ENCODE measurements around the gene LRRC18.

DNA sequence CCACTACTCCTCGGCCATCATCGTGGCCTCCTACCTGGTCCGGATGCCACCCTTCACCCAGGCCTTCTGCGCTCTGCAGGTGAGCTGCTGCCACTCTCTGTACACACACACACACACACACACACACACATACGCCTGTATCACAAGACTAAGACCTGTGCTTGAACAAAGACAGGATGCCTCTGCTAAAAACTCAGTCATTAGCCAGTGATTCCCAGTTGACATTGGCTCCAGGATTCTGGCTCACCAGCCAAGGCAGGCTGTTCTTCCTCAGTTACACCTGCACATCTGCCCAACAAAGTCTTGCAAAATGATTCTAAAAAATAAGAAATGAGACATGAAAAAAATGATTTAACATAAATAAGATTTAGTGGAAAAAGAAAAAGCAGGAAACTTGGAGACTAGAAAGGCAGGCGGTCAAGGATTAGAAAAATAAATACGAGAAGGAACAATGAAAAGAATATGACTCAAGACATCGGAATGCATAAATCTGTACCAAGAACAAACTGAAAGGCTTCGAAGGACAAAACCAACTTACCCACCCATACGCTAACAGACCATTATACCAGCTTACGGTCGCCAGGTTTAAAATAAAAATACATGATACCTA lies 7.4 kb upstream of the LRRC18 start:
- TF ChIP-seq, protein P1, sequence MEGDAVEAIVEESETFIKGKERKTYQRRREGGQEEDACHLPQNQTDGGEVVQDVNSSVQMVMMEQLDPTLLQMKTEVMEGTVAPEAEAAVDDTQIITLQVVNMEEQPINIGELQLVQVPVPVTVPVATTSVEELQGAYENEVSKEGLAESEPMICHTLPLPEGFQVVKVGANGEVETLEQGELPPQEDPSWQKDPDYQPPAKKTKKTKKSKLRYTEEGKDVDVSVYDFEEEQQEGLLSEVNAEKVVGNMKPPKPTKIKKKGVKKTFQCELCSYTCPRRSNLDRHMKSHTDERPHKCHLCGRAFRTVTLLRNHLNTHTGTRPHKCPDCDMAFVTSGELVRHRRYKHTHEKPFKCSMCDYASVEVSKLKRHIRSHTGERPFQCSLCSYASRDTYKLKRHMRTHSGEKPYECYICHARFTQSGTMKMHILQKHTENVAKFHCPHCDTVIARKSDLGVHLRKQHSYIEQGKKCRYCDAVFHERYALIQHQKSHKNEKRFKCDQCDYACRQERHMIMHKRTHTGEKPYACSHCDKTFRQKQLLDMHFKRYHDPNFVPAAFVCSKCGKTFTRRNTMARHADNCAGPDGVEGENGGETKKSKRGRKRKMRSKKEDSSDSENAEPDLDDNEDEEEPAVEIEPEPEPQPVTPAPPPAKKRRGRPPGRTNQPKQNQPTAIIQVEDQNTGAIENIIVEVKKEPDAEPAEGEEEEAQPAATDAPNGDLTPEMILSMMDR (IDR thresholded peaks at IDR 0.05), result no peak
- no peak for TF ChIP-seq EP300 (IDR thresholded peaks at IDR 0.05)
- TF ChIP-seq POLR2A (IDR thresholded peaks at IDR 0.05; ENCODE audit: low read depth), result no peak
- TF ChIP-seq POLR2AphosphoS5 (IDR thresholded peaks at IDR 0.05), result no peak
